Nephron (organoid): ENCODE data around the gene WDR7.

Source experiments
- H3K27ac Mint-ChIP-seq, 3 experiments: 2 replicates each; pipeline ENCODE4 v1.8.0; 2020; ENCODE audit warnings: mixed read lengths in 3 of 3, mild to moderate bottlenecking in 2 of 3, moderate library complexity in 1 of 3
- H3K27me3 Mint-ChIP-seq: 2 replicates; pipeline ENCODE4 v1.8.0; 2021; ENCODE audit warnings: low read depth, mild to moderate bottlenecking, moderate library complexity, mixed read lengths
- H3K36me3 Mint-ChIP-seq: 2 replicates; pipeline ENCODE4 v1.8.0; 2020; ENCODE audit warnings: low read depth, mixed read lengths
- H3K4me1 Mint-ChIP-seq: 2 replicates; pipeline ENCODE4 v1.8.0; 2020; ENCODE audit warnings: mixed read lengths
- H3K4me3 Mint-ChIP-seq, 3 experiments: 2 replicates each; pipeline ENCODE4 v1.8.0; 2020; ENCODE audit warnings: mild to moderate bottlenecking in 3 of 3, mixed read lengths in 3 of 3, moderate library complexity in 2 of 3
- H3K9me3 Mint-ChIP-seq: 2 replicates; pipeline ENCODE4 v1.8.0; 2020; ENCODE audit warnings: mixed read lengths
- TF ChIP-seq, protein P1 (sequence below), 3 experiments: fragments of 200-600 bp; sonication (generic); IDR thresholded peaks; one replicate each; pipeline ENCODE4 v1.5.0; 2021; ENCODE audit warnings: antibody characterized with exemption in 3 of 3; ENCODE audit not compliant: unreplicated experiment in 3 of 3

The WDR7 gene

DNA sequence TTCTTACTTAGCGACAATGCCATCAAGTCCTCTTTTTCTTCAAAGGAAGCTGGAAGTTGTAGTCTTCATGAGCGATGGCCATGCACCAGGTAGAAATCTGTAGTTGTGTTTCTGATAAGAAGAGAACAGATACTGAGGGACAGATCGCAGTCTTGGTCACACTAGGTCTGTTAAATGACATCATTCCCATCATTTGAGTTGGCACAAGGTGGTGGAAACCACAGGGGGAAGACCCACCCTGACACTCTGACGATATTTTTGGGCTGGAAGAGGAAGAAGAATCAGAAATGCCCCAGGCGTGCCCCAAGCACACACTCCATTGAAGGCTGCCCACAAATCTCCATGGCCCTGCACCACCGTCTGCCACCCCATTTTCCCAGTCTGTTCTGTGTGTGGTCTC lies 406.7 kb downstream of the WDR7 start:
- no peaks in the 10 kb centered on the region for H3K9me3 Mint-ChIP-seq
- TF ChIP-seq, protein P1, sequence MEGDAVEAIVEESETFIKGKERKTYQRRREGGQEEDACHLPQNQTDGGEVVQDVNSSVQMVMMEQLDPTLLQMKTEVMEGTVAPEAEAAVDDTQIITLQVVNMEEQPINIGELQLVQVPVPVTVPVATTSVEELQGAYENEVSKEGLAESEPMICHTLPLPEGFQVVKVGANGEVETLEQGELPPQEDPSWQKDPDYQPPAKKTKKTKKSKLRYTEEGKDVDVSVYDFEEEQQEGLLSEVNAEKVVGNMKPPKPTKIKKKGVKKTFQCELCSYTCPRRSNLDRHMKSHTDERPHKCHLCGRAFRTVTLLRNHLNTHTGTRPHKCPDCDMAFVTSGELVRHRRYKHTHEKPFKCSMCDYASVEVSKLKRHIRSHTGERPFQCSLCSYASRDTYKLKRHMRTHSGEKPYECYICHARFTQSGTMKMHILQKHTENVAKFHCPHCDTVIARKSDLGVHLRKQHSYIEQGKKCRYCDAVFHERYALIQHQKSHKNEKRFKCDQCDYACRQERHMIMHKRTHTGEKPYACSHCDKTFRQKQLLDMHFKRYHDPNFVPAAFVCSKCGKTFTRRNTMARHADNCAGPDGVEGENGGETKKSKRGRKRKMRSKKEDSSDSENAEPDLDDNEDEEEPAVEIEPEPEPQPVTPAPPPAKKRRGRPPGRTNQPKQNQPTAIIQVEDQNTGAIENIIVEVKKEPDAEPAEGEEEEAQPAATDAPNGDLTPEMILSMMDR (IDR thresholded peaks at IDR 0.05; ENCODE audit: unreplicated experiment in 3 of 3) = no peak
- H3K4me3 Mint-ChIP-seq = no peak overlapping the region
- peaks cover 14% of the 10 kb centered on the region for H3K27me3 Mint-ChIP-seq
- no peaks in the 10 kb centered on the region for H3K4me1 Mint-ChIP-seq
- H3K27ac Mint-ChIP-seq = no peak overlapping the region
- H3K36me3 Mint-ChIP-seq = no peaks in the 10 kb centered on the region

DNA sequence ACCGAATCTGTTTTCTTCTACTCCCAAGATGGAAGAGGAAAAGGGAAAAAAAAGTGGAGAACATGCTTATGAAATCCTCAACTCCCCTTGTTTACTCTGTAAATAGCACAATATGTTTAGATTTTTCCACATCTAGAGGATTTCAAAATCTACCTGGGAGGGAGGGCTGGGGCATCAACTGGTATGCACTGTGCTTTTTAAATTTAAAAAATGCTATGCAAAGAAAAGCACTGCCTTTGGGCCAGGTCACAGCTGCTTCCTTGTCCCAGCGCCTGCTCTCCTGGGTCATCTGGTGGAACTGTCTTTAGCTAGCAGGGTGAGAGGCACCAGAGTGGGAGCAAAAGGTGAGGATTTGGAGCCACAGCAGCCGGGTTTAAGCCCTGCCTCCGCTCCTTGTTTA lies 407.6 kb downstream of the WDR7 start:
- H3K9me3 Mint-ChIP-seq = no peaks in the 10 kb centered on the region
- H3K36me3 Mint-ChIP-seq = no peaks in the 10 kb centered on the region
- TF ChIP-seq, protein P1 (IDR thresholded peaks at IDR 0.05; ENCODE audit: unreplicated experiment in 3 of 3) = no peak
- no peak overlapping the region for H3K27ac Mint-ChIP-seq
- no peaks in the 10 kb centered on the region for H3K4me1 Mint-ChIP-seq
- peaks cover 15% of the 10 kb centered on the region for H3K27me3 Mint-ChIP-seq
- H3K4me3 Mint-ChIP-seq = no peak overlapping the region

DNA sequence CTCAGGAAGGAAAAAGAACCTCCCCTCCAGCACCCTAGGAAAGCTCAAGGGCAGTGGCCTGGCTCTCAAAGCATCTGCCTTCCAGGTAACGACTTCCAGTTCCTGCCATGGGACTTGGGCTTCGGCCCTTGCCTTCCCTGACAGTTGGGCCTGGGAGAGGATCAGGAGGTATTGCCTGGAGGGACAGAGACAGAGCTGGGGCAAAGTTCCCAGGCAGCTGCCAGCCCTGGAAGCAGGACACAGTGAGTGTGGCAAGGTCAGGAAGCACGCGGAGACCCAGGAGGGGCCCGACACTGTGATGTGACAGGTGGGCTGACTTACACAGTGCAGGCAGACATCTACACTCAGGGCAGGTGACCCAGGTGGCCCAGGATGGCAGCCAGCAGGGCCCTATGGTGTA lies 408.2 kb downstream of the WDR7 start:
- no peaks in the 10 kb centered on the region for H3K36me3 Mint-ChIP-seq
- no peak overlapping the region for H3K4me3 Mint-ChIP-seq
- H3K27ac Mint-ChIP-seq = no peak overlapping the region
- H3K9me3 Mint-ChIP-seq = no peaks in the 10 kb centered on the region
- TF ChIP-seq, protein P1 (IDR thresholded peaks at IDR 0.05; ENCODE audit: unreplicated experiment in 3 of 3) = no peak
- no peaks in the 10 kb centered on the region for H3K4me1 Mint-ChIP-seq
- peaks cover 19% of the 10 kb centered on the region for H3K27me3 Mint-ChIP-seq

DNA sequence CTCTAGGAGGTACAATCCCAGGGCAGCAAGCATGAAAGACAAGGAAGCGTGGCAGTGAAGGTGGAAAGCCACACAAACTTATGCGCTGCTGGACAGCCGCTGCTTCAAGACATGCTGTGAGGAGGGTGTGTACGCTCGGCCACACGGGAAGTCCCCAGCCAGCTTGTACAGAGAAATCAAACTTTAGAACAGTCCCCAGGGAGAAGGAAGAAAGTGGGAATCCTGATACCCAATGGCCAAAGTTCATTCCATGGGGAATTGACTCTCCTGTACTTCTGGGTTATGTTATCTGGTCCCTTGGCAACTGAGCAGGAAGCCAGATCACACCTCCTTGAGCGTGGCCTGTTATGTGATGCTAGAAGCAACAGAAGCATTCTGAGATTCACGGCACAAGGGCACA lies 409.7 kb downstream of the WDR7 start:
- TF ChIP-seq, protein P1 (IDR thresholded peaks at IDR 0.05; ENCODE audit: unreplicated experiment in 3 of 3) = no peak
- Mint-ChIP-seq H3K9me3 (no peaks in the 10 kb centered on the region), H3K4me1 (no peaks in the 10 kb centered on the region), H3K4me3 (no peak overlapping the region), H3K27ac (no peak overlapping the region), H3K36me3 (no peaks in the 10 kb centered on the region), H3K27me3 (peaks cover 11% of the 10 kb centered on the region)

DNA sequence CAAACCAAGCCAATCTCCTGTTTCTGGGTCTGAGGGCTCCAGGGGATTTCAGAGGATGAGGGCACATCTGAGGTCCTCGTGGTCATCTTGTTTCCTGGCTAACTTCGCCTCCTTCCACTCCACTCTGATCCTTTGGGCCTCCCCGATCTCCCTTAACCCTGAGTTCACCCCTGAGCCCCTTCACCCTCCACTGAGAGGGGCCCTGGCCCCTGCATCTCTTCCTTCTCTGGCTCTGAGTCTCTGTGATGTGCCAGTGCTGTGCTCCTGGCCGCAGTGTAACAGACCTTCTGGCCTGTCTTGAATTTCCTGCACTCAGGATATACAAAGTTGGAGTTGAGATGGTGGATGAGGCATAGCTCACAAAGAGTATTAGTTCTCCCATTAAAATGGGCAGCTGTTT lies 411.0 kb downstream of the WDR7 start:
- no peaks in the 10 kb centered on the region for H3K9me3 Mint-ChIP-seq
- no peaks in the 10 kb centered on the region for H3K36me3 Mint-ChIP-seq

DNA sequence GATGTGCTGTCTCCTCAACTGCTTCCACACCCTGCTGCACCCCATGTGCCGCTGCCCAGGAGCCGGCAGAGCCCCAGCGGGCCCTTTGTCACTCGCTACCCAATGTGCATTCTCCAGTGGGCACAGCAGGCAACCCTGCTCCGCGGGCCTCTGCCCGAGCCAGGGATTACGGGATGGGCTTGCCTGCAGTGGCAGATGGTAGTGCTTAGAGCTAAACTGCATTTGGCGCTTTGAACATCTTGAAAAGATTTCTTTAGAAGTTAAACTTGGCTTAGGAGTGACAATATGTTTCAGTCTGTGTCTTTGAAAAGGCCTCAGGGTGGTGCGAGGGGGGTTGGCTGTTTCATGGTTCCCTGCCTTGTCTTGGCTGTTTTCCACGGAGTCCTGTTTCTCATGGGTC lies 411.7 kb downstream of the WDR7 start:
- no peaks in the 10 kb centered on the region for H3K4me1 Mint-ChIP-seq
- H3K27me3 Mint-ChIP-seq = peaks cover 8% of the 10 kb centered on the region
- no peaks in the 10 kb centered on the region for H3K36me3 Mint-ChIP-seq
- H3K4me3 Mint-ChIP-seq = no peak overlapping the region
- H3K27ac Mint-ChIP-seq = no peak overlapping the region
- TF ChIP-seq, protein P1 (IDR thresholded peaks at IDR 0.05; ENCODE audit: unreplicated experiment in 3 of 3) = no peak
- H3K9me3 Mint-ChIP-seq = no peaks in the 10 kb centered on the region

More for the DNA sequence above, 411.0 kb downstream of the WDR7 start:
- Mint-ChIP-seq H3K4me1 (no peaks in the 10 kb centered on the region), H3K27me3 (peaks cover 8% of the 10 kb centered on the region), H3K27ac (no peak overlapping the region), H3K4me3 (no peak overlapping the region)
- TF ChIP-seq, protein P1 (IDR thresholded peaks at IDR 0.05; ENCODE audit: unreplicated experiment in 3 of 3) = no peak
